ENCODE data around the gene JAKMIP2. TPM values are rescaled to one million over a fixed set of nuclear protein-coding genes. Genes with fewer than 3 reads are reported as not detected.

JAKMIP2 gene
- total RNA-seq, 1 experiment from 2014 or later: 39.5 TPM

GRCh38 chr5:147694772-147695171, 87.8 kb downstream of the JAKMIP2 start:
- peaks cover 19% of the 10 kb centered on the region for H3K36me3 ChIP-seq (ENCODE audit: insufficient read depth, low read length)
- H3K9me3 ChIP-seq (ENCODE audit: low read length): peaks cover 10% of the 10 kb centered on the region
- no peak overlapping the region for H3K4me3 ChIP-seq (ENCODE audit: low read length)
- no peaks in the 10 kb centered on the region for H3K9me2 ChIP-seq (replicated peaks; ENCODE audit: insufficient read depth, low read length)
- no peaks in the 10 kb centered on the region for H4K20me1 ChIP-seq (ENCODE audit: insufficient read depth, low read depth, low read length)
- peaks cover 88% of the 10 kb centered on the region for H3K79me2 ChIP-seq (ENCODE audit: low read length)
- no peaks in the 10 kb centered on the region for H3K27me3 ChIP-seq (ENCODE audit: low read length)
- no peak overlapping the region for H3K9ac ChIP-seq (ENCODE audit: low read length)
- H3K4me1 ChIP-seq (ENCODE audit: low read length): peaks cover 13% of the 10 kb centered on the region
- H3K27ac ChIP-seq (ENCODE audit: low read length): no peak overlapping the region
- H2AFZ ChIP-seq (ENCODE audit: low read length): no peak overlapping the region
- H3K4me2 ChIP-seq (ENCODE audit: low read depth, low read length, poor library complexity, severe bottlenecking): no peak overlapping the region
- no peak for DNase-seq

- H3K36me3 ChIP-seq (ENCODE audit: insufficient read depth, low read length): peaks cover 5% of the 10 kb centered on the region; the same call in 1 of the 2 replicates
- peaks cover 13% of the 10 kb centered on the region for H3K4me1 ChIP-seq (ENCODE audit: low read length)
- H2AFZ ChIP-seq (ENCODE audit: low read length): no peak overlapping the region
- DNase-seq: no peak
- H3K4me2 ChIP-seq (ENCODE audit: low read depth, low read length, poor library complexity, severe bottlenecking): no peak overlapping the region
- H3K9ac ChIP-seq (ENCODE audit: low read length): no peak overlapping the region
- H3K79me2 ChIP-seq (ENCODE audit: low read length): peaks cover 87% of the 10 kb centered on the region
- H3K27me3 ChIP-seq (ENCODE audit: low read length): no peaks in the 10 kb centered on the region
- H3K27ac ChIP-seq (ENCODE audit: low read length): no peak overlapping the region
- no peaks in the 10 kb centered on the region for H3K9me2 ChIP-seq (replicated peaks; ENCODE audit: insufficient read depth, low read length)
- no peaks in the 10 kb centered on the region; the same call in 1 of the 2 replicates for H3K9me3 ChIP-seq (ENCODE audit: low read length)
- no peaks in the 10 kb centered on the region for H4K20me1 ChIP-seq (ENCODE audit: insufficient read depth, low read depth, low read length)
- no peak overlapping the region for H3K4me3 ChIP-seq (ENCODE audit: low read length)
Measured at GRCh38 chr5:147693233-147693632, 89.3 kb downstream of the JAKMIP2 start.

GRCh38 chr5:147691130-147691529, 91.4 kb downstream of the JAKMIP2 start:
- Histone ChIP-seq H3K27ac (ENCODE audit: low read length) (no peak overlapping the region), H3K79me2 (ENCODE audit: low read length) (peaks cover 89% of the 10 kb centered on the region), H4K20me1 (ENCODE audit: insufficient read depth, low read depth, low read length) (no peaks in the 10 kb centered on the region), H3K27me3 (ENCODE audit: low read length) (no peaks in the 10 kb centered on the region), H3K9me3 (ENCODE audit: low read length) (no peaks in the 10 kb centered on the region), H3K4me3 (ENCODE audit: low read length) (no peak overlapping the region), H3K4me2 (ENCODE audit: low read depth, low read length, poor library complexity, severe bottlenecking) (no peak overlapping the region), H3K36me3 (ENCODE audit: insufficient read depth, low read length) (no peaks in the 10 kb centered on the region), H3K9ac (ENCODE audit: low read length) (no peak overlapping the region), H3K4me1 (ENCODE audit: low read length) (peaks cover 20% of the 10 kb centered on the region), H2AFZ (ENCODE audit: low read length) (no peak overlapping the region), H3K9me2 (replicated peaks; ENCODE audit: insufficient read depth, low read length) (no peaks in the 10 kb centered on the region)
- no peak for DNase-seq

- Histone ChIP-seq H2AFZ (ENCODE audit: low read length) (no peak overlapping the region), H3K9ac (ENCODE audit: low read length) (no peak overlapping the region)
Measured at GRCh38 chr5:147690595-147690994, 91.9 kb downstream of the JAKMIP2 start.

GRCh38 chr5:147689426-147689825, 93.1 kb downstream of the JAKMIP2 start:
- Histone ChIP-seq H3K27me3 (ENCODE audit: low read length) (no peaks in the 10 kb centered on the region), H3K4me2 (ENCODE audit: low read depth, low read length, poor library complexity, severe bottlenecking) (no peak overlapping the region), H4K20me1 (ENCODE audit: insufficient read depth, low read depth, low read length) (no peaks in the 10 kb centered on the region), H3K9ac (ENCODE audit: low read length) (no peak overlapping the region), H3K79me2 (ENCODE audit: low read length) (peaks cover 91% of the 10 kb centered on the region), H3K36me3 (ENCODE audit: insufficient read depth, low read length) (no peaks in the 10 kb centered on the region), H3K27ac (ENCODE audit: low read length) (no peak overlapping the region), H3K4me1 (ENCODE audit: low read length) (peaks cover 20% of the 10 kb centered on the region), H2AFZ (ENCODE audit: low read length) (no peak overlapping the region), H3K9me3 (ENCODE audit: low read length) (no peaks in the 10 kb centered on the region), H3K9me2 (replicated peaks; ENCODE audit: insufficient read depth, low read length) (no peaks in the 10 kb centered on the region), H3K4me3 (ENCODE audit: low read length) (no peak overlapping the region)
- DNase-seq: no peak

More at GRCh38 chr5:147690595-147690994, 91.9 kb downstream of the JAKMIP2 start:
- Histone ChIP-seq H4K20me1 (ENCODE audit: insufficient read depth, low read depth, low read length) (no peaks in the 10 kb centered on the region), H3K27ac (ENCODE audit: low read length) (no peak overlapping the region), H3K27me3 (ENCODE audit: low read length) (no peaks in the 10 kb centered on the region), H3K4me3 (ENCODE audit: low read length) (no peak overlapping the region), H3K79me2 (ENCODE audit: low read length) (peaks cover 90% of the 10 kb centered on the region), H3K4me1 (ENCODE audit: low read length) (peaks cover 20% of the 10 kb centered on the region), H3K4me2 (ENCODE audit: low read depth, low read length, poor library complexity, severe bottlenecking) (no peak overlapping the region), H3K9me2 (replicated peaks; ENCODE audit: insufficient read depth, low read length) (no peaks in the 10 kb centered on the region), H3K36me3 (ENCODE audit: insufficient read depth, low read length) (no peaks in the 10 kb centered on the region), H3K9me3 (ENCODE audit: low read length) (no peaks in the 10 kb centered on the region)
- DNase-seq: peak; percentile 71

- H3K4me2 ChIP-seq (ENCODE audit: low read depth, low read length, poor library complexity, severe bottlenecking): no peak overlapping the region
- no peak overlapping the region for H3K4me3 ChIP-seq (ENCODE audit: low read length)
- H3K27ac ChIP-seq (ENCODE audit: low read length): no peak overlapping the region
- no peaks in the 10 kb centered on the region for H4K20me1 ChIP-seq (ENCODE audit: insufficient read depth, low read depth, low read length)
- no peak for DNase-seq
- no peaks in the 10 kb centered on the region for H3K36me3 ChIP-seq (ENCODE audit: insufficient read depth, low read length)
- no peaks in the 10 kb centered on the region for H3K9me3 ChIP-seq (ENCODE audit: low read length)
- H3K27me3 ChIP-seq (ENCODE audit: low read length): no peaks in the 10 kb centered on the region
- H3K4me1 ChIP-seq (ENCODE audit: low read length): peaks cover 22% of the 10 kb centered on the region
- H3K9ac ChIP-seq (ENCODE audit: low read length): no peak overlapping the region
- no peaks in the 10 kb centered on the region for H3K9me2 ChIP-seq (replicated peaks; ENCODE audit: insufficient read depth, low read length)
- no peak overlapping the region for H2AFZ ChIP-seq (ENCODE audit: low read length)
- H3K79me2 ChIP-seq (ENCODE audit: low read length): peaks cover 92% of the 10 kb centered on the region
Measured at GRCh38 chr5:147688656-147689356, 93.7 kb downstream of the JAKMIP2 start.

- Histone ChIP-seq H3K4me1 (ENCODE audit: low read length) (peaks cover 22% of the 10 kb centered on the region), H3K27ac (ENCODE audit: low read length) (no peak overlapping the region), H3K4me3 (ENCODE audit: low read length) (no peak overlapping the region), H3K27me3 (ENCODE audit: low read length) (no peaks in the 10 kb centered on the region), H3K36me3 (ENCODE audit: insufficient read depth, low read length) (no peaks in the 10 kb centered on the region), H4K20me1 (ENCODE audit: insufficient read depth, low read depth, low read length) (no peaks in the 10 kb centered on the region), H3K9me3 (ENCODE audit: low read length) (no peaks in the 10 kb centered on the region), H2AFZ (ENCODE audit: low read length) (no peak overlapping the region), H3K79me2 (ENCODE audit: low read length) (peaks cover 94% of the 10 kb centered on the region), H3K9ac (ENCODE audit: low read length) (no peak overlapping the region), H3K9me2 (replicated peaks; ENCODE audit: insufficient read depth, low read length) (no peaks in the 10 kb centered on the region), H3K4me2 (ENCODE audit: low read depth, low read length, poor library complexity, severe bottlenecking) (no peak overlapping the region)
- DNase-seq: no peak
Measured at GRCh38 chr5:147687118-147687517, 95.4 kb downstream of the JAKMIP2 start.

- H3K27ac ChIP-seq (ENCODE audit: low read length): no peak overlapping the region
- H3K9me2 ChIP-seq (replicated peaks; ENCODE audit: insufficient read depth, low read length): no peaks in the 10 kb centered on the region
- H3K4me1 ChIP-seq (ENCODE audit: low read length): peaks cover 16% of the 10 kb centered on the region
- H3K9me3 ChIP-seq (ENCODE audit: low read length): no peaks in the 10 kb centered on the region
- H2AFZ ChIP-seq (ENCODE audit: low read length): no peak overlapping the region
- no peak for DNase-seq
- no peaks in the 10 kb centered on the region for H4K20me1 ChIP-seq (ENCODE audit: insufficient read depth, low read depth, low read length)
- H3K79me2 ChIP-seq (ENCODE audit: low read length): peaks cover 92% of the 10 kb centered on the region
- no peak overlapping the region for H3K9ac ChIP-seq (ENCODE audit: low read length)
- H3K27me3 ChIP-seq (ENCODE audit: low read length): no peaks in the 10 kb centered on the region
- H3K4me2 ChIP-seq (ENCODE audit: low read depth, low read length, poor library complexity, severe bottlenecking): no peak overlapping the region
- no peak overlapping the region for H3K4me3 ChIP-seq (ENCODE audit: low read length)
- no peaks in the 10 kb centered on the region for H3K36me3 ChIP-seq (ENCODE audit: insufficient read depth, low read length)
Measured at GRCh38 chr5:147686421-147686820, 96.1 kb downstream of the JAKMIP2 start.

Data from Karpas-422 (cell line).